Measurements from ENCODE around the gene KDR. TPM values are rescaled to one million over a fixed set of nuclear protein-coding genes. Genes with fewer than 3 reads are reported as not detected.

Gene KDR
- polyA plus RNA-seq, 1 of the 3 experiments (the other 2 are of a cell fraction): not detected

DNA sequence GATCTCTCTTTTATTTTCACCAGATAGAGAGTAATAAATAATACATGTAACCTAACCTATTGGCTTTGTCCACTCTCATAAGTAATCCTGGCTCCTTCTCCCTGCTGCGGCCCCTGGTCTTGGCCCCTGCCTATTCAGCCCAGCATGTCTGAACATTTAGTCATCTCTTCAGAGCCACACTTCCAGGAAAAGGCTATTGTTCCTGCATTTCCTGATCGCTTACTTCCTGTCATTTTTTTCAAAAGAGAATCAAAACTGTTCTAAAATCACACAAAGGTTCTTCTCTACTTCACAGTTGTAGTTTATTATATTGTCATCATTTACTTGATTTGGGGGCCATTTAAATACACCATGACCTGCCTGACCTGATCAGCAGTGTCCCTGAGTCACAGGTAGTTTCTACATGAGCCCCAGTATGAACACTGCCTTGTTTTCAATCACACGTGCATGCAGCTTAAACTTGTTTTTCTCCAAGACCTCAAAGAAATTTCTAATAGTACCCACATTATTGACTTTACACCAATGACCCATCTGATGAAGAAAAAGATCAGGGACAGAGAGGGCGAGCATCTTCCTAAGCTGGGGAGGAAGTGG, 47.4 kb upstream of the KDR start:
- Histone ChIP-seq H3K9me2 (no peaks in the 10 kb centered on the region), H3F3A (replicated peaks; ENCODE audit: insufficient read depth) (peaks cover 10% of the 10 kb centered on the region), H4K20me1 (ENCODE audit: insufficient read depth) (no peaks in the 10 kb centered on the region), H3K9me3 (no peaks in the 10 kb centered on the region), H3K27ac (ENCODE audit: low read depth in 2 of 2, low read length in 1 of 2) (no peak overlapping the region), H3K4me2 (no peak overlapping the region), H3K9ac (no peak overlapping the region), H3K36me3 (replicated peaks in 1 of 2; ENCODE audit: control insufficient read depth in 1 of 2, insufficient read depth in 2 of 2, low read length in 1 of 2) (no peaks in the 10 kb centered on the region), H3K4me3 (ENCODE audit: low read depth in 2 of 2, low read length in 1 of 2) (no peak overlapping the region), H2AFZ (ENCODE audit: low read depth) (peak overlapping the region; percentile 30; the same call in 1 of the 2 replicates), H3K27me3 (ENCODE audit: insufficient read depth) (no peaks in the 10 kb centered on the region), H3K4me1 (ENCODE audit: control insufficient read depth in 1 of 2, insufficient read depth in 2 of 2, low read depth in 1 of 2, low read length in 1 of 2) (peaks cover 0 to 20% of the 10 kb centered on the region in 2 experiments; a peak in 2 of 4 replicates), H3K79me2 (ENCODE audit: insufficient read depth) (no peaks in the 10 kb centered on the region)
- POLR2A ChIA-PET: no interaction called here
- TF ChIP-seq EP300 (IDR thresholded peaks at IDR 0.05; ENCODE audit: borderline replicate concordance in 1 of 2, low read depth in 1 of 2, low read length in 1 of 2) (no peak), FOSL2 (IDR thresholded peaks at IDR 0.05; ENCODE audit: borderline replicate concordance, low read depth) (peak; percentile 22; the same call in 1 of the 2 replicates), JUND (IDR thresholded peaks at IDR 0.05) (peak; percentile 33; the same call in 1 of the 2 replicates)
- CTCF ChIA-PET: interaction anchor here (0.5 kb wide), 1 partner anchor 200 kb away, joined by 3 read pairs; no protein-coding TSS in a partner anchor
- 68% methylated on average over 4 of the region's 4 CpGs for WGBS (ENCODE audit: low lambda C conversion rate)
- DNase-seq: no peak

GRCh38 chr4:55170462-55170861, 45.1 kb upstream of the KDR start:
- DNase-seq: no peak
- POLR2A ChIA-PET: no interaction called here
- WGBS (ENCODE audit: low lambda C conversion rate): 61% methylated on average over 6 of the region's 6 CpGs

More at GRCh38 chr4:55170462-55170861, 45.1 kb upstream of the KDR start:
- CTCF ChIA-PET: interaction anchor here (2.1 kb wide), 1 partner anchor 14 kb away, joined by 5 read pairs; no protein-coding TSS in a partner anchor
- Histone ChIP-seq H3K27me3 (ENCODE audit: insufficient read depth) (no peaks in the 10 kb centered on the region), H3F3A (replicated peaks; ENCODE audit: insufficient read depth) (peaks cover 10% of the 10 kb centered on the region), H3K4me1 (ENCODE audit: control insufficient read depth in 1 of 2, insufficient read depth in 2 of 2, low read depth in 1 of 2, low read length in 1 of 2) (peaks cover 0 to 19% of the 10 kb centered on the region in 2 experiments; a peak in 2 of 4 replicates), H3K9me3 (no peaks in the 10 kb centered on the region), H3K36me3 (replicated peaks in 1 of 2; ENCODE audit: control insufficient read depth in 1 of 2, insufficient read depth in 2 of 2, low read length in 1 of 2) (no peaks in the 10 kb centered on the region), H3K9me2 (no peaks in the 10 kb centered on the region), H3K79me2 (ENCODE audit: insufficient read depth) (no peaks in the 10 kb centered on the region), H3K27ac (ENCODE audit: low read depth in 2 of 2, low read length in 1 of 2) (no peak overlapping the region), H3K9ac (no peak overlapping the region), H2AFZ (ENCODE audit: low read depth) (no peak overlapping the region), H3K4me3 (ENCODE audit: low read depth in 2 of 2, low read length in 1 of 2) (no peak overlapping the region), H4K20me1 (ENCODE audit: insufficient read depth) (no peaks in the 10 kb centered on the region), H3K4me2 (no peak overlapping the region)
- TF ChIP-seq FOSL2 (IDR thresholded peaks at IDR 0.05; ENCODE audit: borderline replicate concordance, low read depth) (no peak), TEAD4 (IDR thresholded peaks at IDR 0.05; ENCODE audit: borderline replicate concordance, insufficient read depth) (no peak), EZH2phosphoT487 (IDR thresholded peaks at IDR 0.05; ENCODE audit: borderline replicate concordance, low read depth) (no peak), FOXJ3 (CRISPR knock-in tag; IDR thresholded peaks at IDR 0.05) (no peak), RAD21 (IDR thresholded peaks at IDR 0.05; ENCODE audit: low read length) (no peak), RFX5 (IDR thresholded peaks at IDR 0.05; ENCODE audit: low read length) (no peak), GATA2 (CRISPR knock-in tag; IDR thresholded peaks at IDR 0.05) (no peak), JUND (IDR thresholded peaks at IDR 0.05) (no peak), TCF12 (IDR thresholded peaks at IDR 0.05) (no peak), FOXM1 (IDR thresholded peaks at IDR 0.05; ENCODE audit: low read depth) (no peak), MXI1 (IDR thresholded peaks at IDR 0.05; ENCODE audit: low read depth, low read length) (no peak), RCOR1 (IDR thresholded peaks at IDR 0.05; ENCODE audit: low read length) (no peak), USF1 (IDR thresholded peaks at IDR 0.05; ENCODE audit: borderline replicate concordance, low read depth) (no peak), POLR2AphosphoS5 (IDR thresholded peaks at IDR 0.05; ENCODE audit: low read depth, low read length) (no peak)
- TF ChIP-seq, protein P1, sequence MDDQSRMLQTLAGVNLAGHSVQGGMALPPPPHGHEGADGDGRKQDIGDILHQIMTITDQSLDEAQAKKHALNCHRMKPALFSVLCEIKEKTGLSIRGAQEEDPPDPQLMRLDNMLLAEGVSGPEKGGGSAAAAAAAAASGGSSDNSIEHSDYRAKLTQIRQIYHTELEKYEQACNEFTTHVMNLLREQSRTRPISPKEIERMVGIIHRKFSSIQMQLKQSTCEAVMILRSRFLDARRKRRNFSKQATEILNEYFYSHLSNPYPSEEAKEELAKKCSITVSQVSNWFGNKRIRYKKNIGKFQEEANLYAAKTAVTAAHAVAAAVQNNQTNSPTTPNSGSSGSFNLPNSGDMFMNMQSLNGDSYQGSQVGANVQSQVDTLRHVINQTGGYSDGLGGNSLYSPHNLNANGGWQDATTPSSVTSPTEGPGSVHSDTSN (IDR thresholded peaks at IDR 0.05): no peak

Data from SK-N-SH (cell line).